H1 (cell line): ENCODE data around the gene COL5A1. TPM values are rescaled to one million over a fixed set of nuclear protein-coding genes. Genes with fewer than 3 reads are reported as not detected.

Experiments
- CTCF ChIA-PET: fragments of 300-600 bp; sonication (Branson Sonifier 250); formaldehyde crosslinking; loops from one replicate; lab custom pipeline; 2021; ENCODE audit not compliant: partially characterized antibody; lab: Charles Lee
- POLR2A ChIA-PET: fragments of 300-600 bp; sonication (Branson Sonifier 250); formaldehyde crosslinking; loops from one replicate; lab custom pipeline; 2021; ENCODE audit warnings: inconsistent platforms; ENCODE audit not compliant: partially characterized antibody; lab: Charles Lee
- DNase-seq, 2 experiments: peaks; one replicate each; pipeline versions ENCODE4 v3.0.0 to v3.0.0-alpha.2; 2010 to 2022; ENCODE audit warnings: low spot score in 2 of 2, low read depth in 1 of 2, mixed read lengths in 1 of 2
- FAIRE-seq: peaks from 2 replicates; lab custom pipeline; 2011; peaks lifted over from hg19 to GRCh38; lab: Jason Lieb, UNC
- H2AFZ ChIP-seq: 2 replicates; pipeline ENCODE4 v1.8.1; 2012; ENCODE audit warnings: low read length, inconsistent platforms
- H2AK5ac ChIP-seq: 2 replicates; pipeline ENCODE4 v1.6.1; 2013; ENCODE audit warnings: low read depth, low read length
- H2BK120ac ChIP-seq: replicated peaks from 2 replicates; pipeline ENCODE3; 2013; ENCODE audit warnings: low read depth, low read length, inconsistent platforms
- H2BK12ac ChIP-seq: 2 replicates; pipeline ENCODE4 v1.6.1; 2013; ENCODE audit warnings: low read depth, low read length
- H2BK15ac ChIP-seq: 2 replicates; pipeline ENCODE4 v1.6.1; 2013; ENCODE audit warnings: low read length
- H2BK20ac ChIP-seq: 2 replicates; pipeline ENCODE4 v1.6.1; 2013; ENCODE audit warnings: low read length
- H2BK5ac ChIP-seq: 2 replicates; pipeline ENCODE4 v1.6.1; 2013; ENCODE audit warnings: low read depth, low read length
- H3K14ac ChIP-seq: 2 replicates; pipeline ENCODE4 v1.6.1; 2013; ENCODE audit warnings: inconsistent platforms; ENCODE audit not compliant: insufficient read length
- H3K18ac ChIP-seq: 2 replicates; pipeline ENCODE4 v1.6.1; 2013; ENCODE audit warnings: low read length; ENCODE audit errors: extremely low read depth
- H3K23ac ChIP-seq: 2 replicates; pipeline ENCODE4 v1.6.1; 2013; ENCODE audit warnings: inconsistent platforms; ENCODE audit not compliant: insufficient read length
- H3K23me2 ChIP-seq: 2 replicates; pipeline ENCODE4 v1.6.1; 2013; ENCODE audit warnings: low read depth, low read length
- H3K27ac ChIP-seq: 2 replicates; pipeline ENCODE4 v1.6.1; 2011; ENCODE audit warnings: low read depth, low read length, inconsistent platforms
- H3K27me3 ChIP-seq, 4 experiments: replicated peaks in 1 of 4; 1 replicate in 1 of 4; 2 replicates in 3 of 4; pipeline versions ENCODE4 v1.6.1 to v1.8.1; 2011 to 2013; ENCODE audit warnings: low read length in 3 of 4, mild to moderate bottlenecking in 3 of 4, inconsistent platforms in 2 of 4, mixed read lengths in 2 of 4, moderate library complexity in 1 of 4; ENCODE audit not compliant: control insufficient read depth in 3 of 4, insufficient read depth in 3 of 4; ENCODE audit errors: extremely low read depth in 1 of 4
- H3K36me3 ChIP-seq, 4 experiments: 2 replicates each; pipeline versions ENCODE4 v1.6.1 to v1.8.1; 2011 to 2013; ENCODE audit warnings: mild to moderate bottlenecking in 4 of 4, low read length in 3 of 4, moderate library complexity in 2 of 4, control low read depth in 1 of 4, inconsistent platforms in 1 of 4; ENCODE audit not compliant: insufficient read depth in 4 of 4, control insufficient read depth in 2 of 4
- H3K4ac ChIP-seq: replicated peaks from 2 replicates; pipeline ENCODE3; 2013; ENCODE audit warnings: low read length, low read depth, mixed read lengths, inconsistent platforms; ENCODE audit not compliant: insufficient read length
- H3K4me1 ChIP-seq, 4 experiments: replicated peaks in 1 of 4; 1 replicate in 1 of 4; 2 replicates in 3 of 4; pipeline versions ENCODE4 v1.6.1 to v1.8.1; 2011 to 2013; ENCODE audit warnings: low read length in 3 of 4, inconsistent platforms in 2 of 4, mixed read lengths in 1 of 4; ENCODE audit not compliant: insufficient read depth in 4 of 4, control insufficient read depth in 3 of 4
- H3K4me2 ChIP-seq, 2 experiments: 2 replicates each; pipeline versions ENCODE4 v1.6.1 to v1.8.1; 2011 to 2013; ENCODE audit warnings: low read depth in 2 of 2, low read length in 2 of 2, control low read depth in 1 of 2, inconsistent platforms in 1 of 2, mild to moderate bottlenecking in 1 of 2; ENCODE audit not compliant: insufficient read depth in 1 of 2
- H3K4me3 ChIP-seq, 4 experiments: fragments of 200-600, 300-600 bp in 1 of 4; sonication (generic), shearing (Covaris generic), sonication (Bioruptor Twin) in 1 of 4; 2 replicates each; pipeline versions ENCODE4 v1.5.1 to v1.8.1; 2011 to 2016; ENCODE audit warnings: low read length in 4 of 4, low read depth in 3 of 4, control low read depth in 2 of 4, inconsistent platforms in 2 of 4, mild to moderate bottlenecking in 2 of 4, mixed read lengths in 1 of 4, moderate library complexity in 1 of 4; ENCODE audit not compliant: insufficient read depth in 2 of 4; ENCODE audit errors: extremely low read depth in 1 of 4
- H3K56ac ChIP-seq: replicated peaks from 2 replicates; pipeline ENCODE3; 2013; ENCODE audit warnings: low read depth, mild to moderate bottlenecking, mixed read lengths, low read length, inconsistent platforms; ENCODE audit not compliant: insufficient read length
- H3K79me1 ChIP-seq: 2 replicates; pipeline ENCODE4 v1.6.1; 2013; ENCODE audit warnings: low read depth, low read length, control low read depth
- H3K79me2 ChIP-seq, 2 experiments: 2 replicates each; pipeline versions ENCODE4 v1.6.1 to v1.8.1; 2012 to 2013; ENCODE audit warnings: low read length in 2 of 2, mild to moderate bottlenecking in 2 of 2, inconsistent platforms in 1 of 2; ENCODE audit not compliant: insufficient read depth in 2 of 2, control insufficient read depth in 1 of 2
- H3K9ac ChIP-seq, 4 experiments: replicated peaks in 1 of 4; 1 replicate in 1 of 4; 2 replicates in 3 of 4; pipeline versions ENCODE4 v1.6.1 to v1.8.1; 2011 to 2013; ENCODE audit warnings: low read depth in 3 of 4, low read length in 3 of 4, control low read depth in 2 of 4, mild to moderate bottlenecking in 2 of 4, moderate library complexity in 2 of 4, inconsistent platforms in 1 of 4; ENCODE audit errors: extremely low read depth in 1 of 4
- H3K9me3 ChIP-seq, 2 experiments: 2 replicates each; pipeline versions ENCODE4 v1.6.1 to v1.8.1; 2012 to 2013; ENCODE audit warnings: mild to moderate bottlenecking in 2 of 2, moderate library complexity in 2 of 2, control low read depth in 1 of 2, inconsistent platforms in 1 of 2, low read depth in 1 of 2, low read length in 1 of 2, mixed read lengths in 1 of 2; ENCODE audit not compliant: insufficient read depth in 2 of 2
- H4K20me1 ChIP-seq, 2 experiments: replicated peaks in 1 of 2; 2 replicates each; pipeline versions ENCODE3 to v1.8.1; 2011 to 2013; ENCODE audit warnings: inconsistent platforms in 2 of 2, low read length in 2 of 2, mild to moderate bottlenecking in 1 of 2; ENCODE audit not compliant: insufficient read depth in 2 of 2, control insufficient read depth in 1 of 2
- H4K5ac ChIP-seq: 2 replicates; pipeline ENCODE4 v1.6.1; 2013; ENCODE audit warnings: low read length, low read depth, mixed read lengths, inconsistent platforms; ENCODE audit not compliant: insufficient read length
- H4K8ac ChIP-seq: 2 replicates; pipeline ENCODE4 v1.8.0; 2013; ENCODE audit warnings: mild to moderate bottlenecking, moderate library complexity, low read length, inconsistent platforms; ENCODE audit not compliant: insufficient read depth; ENCODE audit errors: extremely low read depth
- H4K91ac ChIP-seq: replicated peaks from 2 replicates; pipeline ENCODE3; 2013; ENCODE audit warnings: low read length, mixed read lengths, inconsistent platforms; ENCODE audit not compliant: insufficient read length
- BACH1 ChIP-seq: IDR thresholded peaks from 2 replicates; pipeline ENCODE4 v1.6.1; 2012; ENCODE audit warnings: low read length, improper control_type of control experiment
- CEBPB ChIP-seq: IDR thresholded peaks from 2 replicates; pipeline ENCODE4 v1.6.1; 2012; ENCODE audit warnings: low read depth, low read length
- CHD1 ChIP-seq: IDR thresholded peaks from 2 replicates; pipeline ENCODE4 v1.6.1; 2012; ENCODE audit warnings: low read depth, low read length, improper control_type of control experiment
- CHD2 ChIP-seq: IDR thresholded peaks from 2 replicates; pipeline ENCODE4 v1.6.1; 2012; ENCODE audit warnings: low read length, improper control_type of control experiment
- EGR1 ChIP-seq: IDR thresholded peaks from 2 replicates; pipeline ENCODE4 v1.6.1; 2011; ENCODE audit warnings: low read depth, low read length, borderline replicate concordance
- GABPA ChIP-seq: IDR thresholded peaks from 2 replicates; pipeline ENCODE4 v1.6.1; 2011; ENCODE audit warnings: mild to moderate bottlenecking, low read length, moderate library complexity, borderline replicate concordance; ENCODE audit not compliant: insufficient read depth
- PHF8 ChIP-seq: fragments of 200-600 bp; sonication (generic); conservative IDR thresholded peaks from 2 replicates; pipeline ENCODE4 v1.7.1; 2012; ENCODE audit warnings: low read depth, mild to moderate bottlenecking, inconsistent platforms, low read length, moderate library complexity
- RNF2 ChIP-seq: fragments of 200-900, 300-1000 bp; sonication (generic); IDR thresholded peaks from 2 replicates; pipeline ENCODE4 v1.7.1; 2016; ENCODE audit warnings: borderline replicate concordance, low read depth, mild to moderate bottlenecking, antibody characterized with exemption, low read length; ENCODE audit not compliant: poor library complexity, severe bottlenecking; ENCODE audit errors: missing control alignments
- SIRT6 ChIP-seq: IDR thresholded peaks from one replicate; pipeline ENCODE4 v1.7.1; 2012; ENCODE audit warnings: low read length, inconsistent platforms
- SIX5 ChIP-seq: IDR thresholded peaks from 2 replicates; pipeline ENCODE4 v1.6.1; 2011; ENCODE audit warnings: mild to moderate bottlenecking, low read depth, low read length
- SP4 ChIP-seq: IDR thresholded peaks from 2 replicates; pipeline ENCODE4 v1.6.1; 2012; ENCODE audit warnings: low read length, inconsistent platforms
- SUZ12 ChIP-seq: fragments of 200-600 bp; sonication (generic); IDR thresholded peaks from 2 replicates; pipeline ENCODE4 v1.6.1; 2012; ENCODE audit warnings: mild to moderate bottlenecking, inconsistent platforms, low read length, moderate library complexity, mixed read lengths
- YY1 ChIP-seq: IDR thresholded peaks from 2 replicates; pipeline ENCODE4 v1.6.1; 2011; ENCODE audit warnings: low read depth, mild to moderate bottlenecking, low read length
- WGBS, 2 experiments: shearing (Covaris generic) in 1 of 2; methylation state at CpG; one replicate each; pipeline versions ENCODE4 v1.1.6 to v1.1.7; 2013 to 2015; ENCODE audit warnings: low lambda C conversion rate in 2 of 2, mixed read lengths in 2 of 2, inconsistent platforms in 1 of 2, low coverage in 1 of 2, missing lambda C conversion rate in 1 of 2; ENCODE audit not compliant: insufficient replicate concordance in 2 of 2, insufficient coverage in 1 of 2, insufficient read length in 1 of 2; ENCODE audit errors: extremely low coverage in 1 of 2, missing lambda C conversion rate in 1 of 2; 5-methylcytosine and 5-hydroxymethylcytosine counted together
- polyA plus RNA-seq, 7 experiments: library from polyadenylated mRNA; depleted of rRNA in 3 of 7; stranded (reverse) in 5 of 7; unstranded in 2 of 7; fragments of >200 nt in 5 of 7; fragments of 200-250 nt in 2 of 7; gene quantifications; 1 replicate in 5 of 7; 2 replicates in 1 of 7; 4 replicates in 1 of 7; pipeline versions ENCODE4 v1.2.1 to v1.2.3, GENCODE V29; 2011 to 2013; ENCODE audit warnings: missing spikeins in 2 of 7, mixed read lengths in 2 of 7
- total RNA-seq: library from RNA; stranded (reverse); fragmentation: NEBNext Ultra II Directional; extraction: Animal tissue kit (Norgen Biotek cat#: 25700); gene quantifications from 2 replicates; pipeline ENCODE4 v1.2.1, GENCODE V29; 2021
- TF ChIP-seq, protein P1 (sequence below): IDR thresholded peaks from 2 replicates; pipeline ENCODE4 v1.6.1; 2012; ENCODE audit warnings: low read length, inconsistent platforms

The COL5A1 gene
- total and polyA plus RNA-seq, 2 of the 8 experiments (the other 6 are each of a cell fraction or from before 2014, with no cell fraction given), result 3.8 to 12.0 TPM

DNA sequence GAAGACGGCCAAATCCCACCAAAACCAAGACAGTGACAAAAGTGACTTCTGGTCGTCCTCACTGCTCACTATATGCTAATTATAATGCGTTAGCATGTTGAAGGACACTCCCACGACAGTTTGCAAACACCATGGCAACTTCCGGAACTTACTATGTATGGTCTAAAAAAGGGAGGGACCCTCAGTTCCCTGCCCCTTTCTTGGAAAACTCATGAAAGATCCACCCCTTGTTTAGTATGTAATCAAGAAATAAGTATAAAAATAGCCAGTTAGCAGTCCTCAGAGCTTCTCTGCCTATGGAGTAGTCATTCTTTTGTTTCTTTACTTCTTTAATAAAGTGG is 248.5 kb downstream of the COL5A1 start:
- Histone ChIP-seq H4K8ac (no peak overlapping the region), H3K56ac (no peak overlapping the region), H3K23ac (no peak overlapping the region), H2AK5ac (no peak overlapping the region), H3K4me3 (no peak overlapping the region), H3K4ac (no peak overlapping the region), H2BK20ac (no peak overlapping the region), H3K27ac (no peak overlapping the region), H3K14ac (no peak overlapping the region), H3K18ac (no peak overlapping the region), H3K27me3 (no peaks in the 10 kb centered on the region), H3K23me2 (no peaks in the 10 kb centered on the region), H2BK120ac (no peak overlapping the region), H3K4me1 (no peaks in the 10 kb centered on the region), H4K5ac (no peak overlapping the region), H4K20me1 (no peaks in the 10 kb centered on the region), H3K36me3 (no peaks in the 10 kb centered on the region), H2BK12ac (no peak overlapping the region), H2BK15ac (no peak overlapping the region), H2BK5ac (no peak overlapping the region), H3K79me2 (no peaks in the 10 kb centered on the region), H3K79me1 (no peaks in the 10 kb centered on the region), H4K91ac (no peak overlapping the region), H2AFZ (no peak overlapping the region), H3K9me3 (peaks cover 10 to 13% of the 10 kb centered on the region in 2 experiments; a peak in 3 of 4 replicates), H3K9ac (no peak overlapping the region), H3K4me2 (no peak overlapping the region)
- TF ChIP-seq SUZ12 (no peak), SIX5 (no peak), SIRT6 (no peak), YY1 (no peak), CHD2 (no peak), CEBPB (no peak), SP4 (no peak), CHD1 (no peak), PHF8 (no peak), EGR1 (no peak), RNF2 (no peak), BACH1 (no peak), GABPA (no peak)
- TF ChIP-seq, protein P1, sequence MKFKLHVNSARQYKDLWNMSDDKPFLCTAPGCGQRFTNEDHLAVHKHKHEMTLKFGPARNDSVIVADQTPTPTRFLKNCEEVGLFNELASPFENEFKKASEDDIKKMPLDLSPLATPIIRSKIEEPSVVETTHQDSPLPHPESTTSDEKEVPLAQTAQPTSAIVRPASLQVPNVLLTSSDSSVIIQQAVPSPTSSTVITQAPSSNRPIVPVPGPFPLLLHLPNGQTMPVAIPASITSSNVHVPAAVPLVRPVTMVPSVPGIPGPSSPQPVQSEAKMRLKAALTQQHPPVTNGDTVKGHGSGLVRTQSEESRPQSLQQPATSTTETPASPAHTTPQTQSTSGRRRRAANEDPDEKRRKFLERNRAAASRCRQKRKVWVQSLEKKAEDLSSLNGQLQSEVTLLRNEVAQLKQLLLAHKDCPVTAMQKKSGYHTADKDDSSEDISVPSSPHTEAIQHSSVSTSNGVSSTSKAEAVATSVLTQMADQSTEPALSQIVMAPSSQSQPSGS, result no peak
- CTCF ChIA-PET, result interaction anchor here (1.5 kb wide), 1 partner anchor 50 kb away, joined by 3 read pairs; no protein-coding TSS in a partner anchor
- 92% methylated on average over 5 of the region's 5 CpGs; no CpG with 5 or more reads in 1 of the 2 experiments for WGBS, 2 experiments
- POLR2A ChIA-PET, result no interaction called here
- no peak for FAIRE-seq
- DNase-seq, result no peak
